Endothelial cell of umbilical vein (primary cell): ENCODE data around the gene SH3BP4. TPM values are rescaled to one million over a fixed set of nuclear protein-coding genes. Genes with fewer than 3 reads are reported as not detected.

Experiments used
- BruUV-seq: library from RNA; stranded (reverse); fragments of 400-500 nt; replicated peaks from 2 replicates; lab custom pipeline; 2021; lab: Mats Ljungman, UMichigan
- CTCF ChIA-PET: fragments of 300-600, 350-600 bp; sonication (Branson Sonifier 250); formaldehyde crosslinking; loops from one replicate; lab custom pipeline; 2021; ENCODE audit warnings: antibody characterized with exemption, inconsistent platforms; lab: Charles Lee
- POLR2A ChIA-PET: fragments of 300-600, 350-600 bp; sonication (Branson Sonifier 250); formaldehyde crosslinking; loops from one replicate; lab custom pipeline; 2021; ENCODE audit warnings: antibody characterized with exemption, inconsistent platforms; lab: Charles Lee
- DNase-seq: peaks from one replicate; pipeline ENCODE4 v3.0.0-alpha.2; 2011; ENCODE audit warnings: low read depth, low spot score
- FAIRE-seq: peaks from 2 replicates; lab custom pipeline; 2011; peaks lifted over from hg19 to GRCh38; lab: Jason Lieb, UNC
- H2AFZ ChIP-seq: 2 replicates; pipeline ENCODE4 v1.6.0; 2012; ENCODE audit warnings: low read depth, low read length, control low read depth, inconsistent platforms
- H3K27ac ChIP-seq: 2 replicates; pipeline ENCODE4 v1.5.1; 2011; ENCODE audit warnings: low read depth, mild to moderate bottlenecking, control low read depth, low read length, moderate library complexity; ENCODE audit not compliant: insufficient read depth
- H3K27me3 ChIP-seq, 2 experiments: 2 replicates each; pipeline versions ENCODE4 v1.6.0 to v1.6.1; 2011; ENCODE audit warnings: low read length in 2 of 2, mixed read lengths in 1 of 2; ENCODE audit not compliant: control insufficient read depth in 2 of 2, insufficient read depth in 2 of 2
- H3K36me3 ChIP-seq, 2 experiments: 2 replicates in 1 of 2; 3 replicates in 1 of 2; pipeline ENCODE4 v1.5.1; 2011; ENCODE audit warnings: low read length in 2 of 2, mild to moderate bottlenecking in 1 of 2, moderate library complexity in 1 of 2; ENCODE audit not compliant: control insufficient read depth in 2 of 2, insufficient read depth in 2 of 2; ENCODE audit errors: extremely low read depth in 1 of 2
- H3K4me1 ChIP-seq: 3 replicates; pipeline ENCODE4 v1.5.1; 2011; ENCODE audit warnings: mild to moderate bottlenecking, low read length; ENCODE audit not compliant: control insufficient read depth, insufficient read depth; ENCODE audit errors: extremely low read depth
- H3K4me2 ChIP-seq: 2 replicates; pipeline ENCODE4 v1.6.1; 2011; ENCODE audit warnings: low read length, control low read depth, mixed read lengths; ENCODE audit not compliant: insufficient read depth
- H3K4me3 ChIP-seq, 3 experiments: fragments of 200-600 bp in 1 of 3; sonication (generic), shearing (Covaris generic) in 1 of 3; replicated peaks in 1 of 3; 2 replicates each; pipeline ENCODE4 v1.5.1; 2011 to 2016; ENCODE audit warnings: control low read depth in 3 of 3, low read length in 3 of 3, mild to moderate bottlenecking in 2 of 3, inconsistent platforms in 1 of 3, low read depth in 1 of 3, moderate library complexity in 1 of 3; ENCODE audit not compliant: insufficient read depth in 1 of 3
- H3K79me2 ChIP-seq: 2 replicates; pipeline ENCODE4 v1.6.0; 2012; ENCODE audit warnings: low read length, inconsistent platforms; ENCODE audit not compliant: control insufficient read depth, insufficient read depth
- H3K9ac ChIP-seq: replicated peaks from 2 replicates; pipeline ENCODE3; 2011; ENCODE audit warnings: low read length, control low read depth; ENCODE audit not compliant: insufficient read depth; ENCODE audit errors: extremely low read depth
- H3K9me1 ChIP-seq: replicated peaks from 3 replicates; pipeline ENCODE4 v1.6.0; 2011; ENCODE audit warnings: mild to moderate bottlenecking, low read length; ENCODE audit not compliant: control insufficient read depth, insufficient read depth; ENCODE audit errors: extremely low read depth
- H3K9me3 ChIP-seq: replicated peaks from 2 replicates; pipeline ENCODE4 v1.5.1; 2012; ENCODE audit warnings: low read length, inconsistent platforms; ENCODE audit not compliant: control insufficient read depth, insufficient read depth
- H4K20me1 ChIP-seq: replicated peaks from 2 replicates; pipeline ENCODE3; 2011; ENCODE audit warnings: mild to moderate bottlenecking, low read length; ENCODE audit not compliant: control insufficient read depth, insufficient read depth; ENCODE audit errors: extremely low read depth
- EZH2 ChIP-seq: IDR thresholded peaks from 2 replicates; pipeline ENCODE4 v1.6.1; 2012; ENCODE audit warnings: borderline replicate concordance, low read depth, mild to moderate bottlenecking, moderate library complexity, low read length, inconsistent platforms; ENCODE audit not compliant: severe bottlenecking
- FOS ChIP-seq: IDR thresholded peaks from 2 replicates; pipeline ENCODE4 v1.6.1; 2011; ENCODE audit warnings: mild to moderate bottlenecking, low read length, moderate library complexity, borderline replicate concordance; ENCODE audit not compliant: insufficient read depth
- GATA2 ChIP-seq: IDR thresholded peaks from 2 replicates; pipeline ENCODE4 v1.7.0; 2011; ENCODE audit warnings: low read depth, mild to moderate bottlenecking, moderate library complexity, mixed read lengths, low read length; ENCODE audit not compliant: insufficient read length, insufficient read depth
- JUN ChIP-seq: IDR thresholded peaks from 2 replicates; pipeline ENCODE4 v1.6.1; 2011; ENCODE audit warnings: borderline replicate concordance, low read depth; ENCODE audit not compliant: insufficient read length, insufficient read depth
- MYC ChIP-seq: IDR thresholded peaks from one replicate; pipeline ENCODE4 v1.6.1; 2011; ENCODE audit warnings: mild to moderate bottlenecking, low read depth, low read length
- POLR2A ChIP-seq: IDR thresholded peaks from 2 replicates; pipeline ENCODE4 v1.6.1; 2012; ENCODE audit warnings: low read depth, mild to moderate bottlenecking, control low read depth, low read length
- POLR2AphosphoS5 ChIP-seq: IDR thresholded peaks from 2 replicates; pipeline ENCODE4 v1.6.1; 2012; ENCODE audit warnings: low read depth, mild to moderate bottlenecking, control low read depth, low read length, moderate library complexity; ENCODE audit not compliant: insufficient read depth
- dilution Hi-C: fragments of 300-500 bp; cut with MboI; formaldehyde crosslinking; loops from one replicate; pipeline ENCODE4 v1.15.0; 2019; ENCODE audit warnings: low sequenced_read_pairs; ENCODE audit not compliant: extremely low pct_ligation_motif_present
- intact Hi-C: fragments of 100-400 bp; cut with micrococcal nuclease; formaldehyde crosslinking; loops from one replicate; pipeline ENCODE4 v1.10.0; 2022
- polyA plus RNA-seq, 4 experiments: library from polyadenylated mRNA; depleted of rRNA in 3 of 4; stranded (reverse) in 3 of 4; unstranded in 1 of 4; fragments of >200 nt; gene quantifications; 2 replicates each; pipeline versions ENCODE4 v1.2.1 to v1.2.3, GENCODE V29; 2011 to 2012; ENCODE audit warnings: missing spikeins in 1 of 4
- total RNA-seq: library from RNA; stranded (reverse); gene quantifications from 2 replicates; pipeline ENCODE4 v1.2.3, GENCODE V29; 2021
- TF ChIP-seq, protein P1 (sequence below), 2 donors: IDR thresholded peaks; 1 replicate in 1 of 2; 2 replicates in 1 of 2; pipeline ENCODE4 v1.5.1; 2011; ENCODE audit warnings: low read length in 2 of 2, mild to moderate bottlenecking in 2 of 2, moderate library complexity in 2 of 2, control low read depth in 1 of 2, inconsistent platforms in 1 of 2, low read depth in 1 of 2; ENCODE audit not compliant: insufficient read depth in 1 of 2; ENCODE audit errors: extremely low read depth in 1 of 2
- TF ChIP-seq, protein P2 (sequence below): IDR thresholded peaks from 2 replicates; pipeline ENCODE4 v1.6.1; 2011; ENCODE audit not compliant: insufficient read depth, insufficient read length

Gene SH3BP4
- total and polyA plus RNA-seq, 2 donors (not counting 3 experiments of a cell fraction or from before 2014, with no cell fraction given): 85.2 to 100.0 TPM

DNA sequence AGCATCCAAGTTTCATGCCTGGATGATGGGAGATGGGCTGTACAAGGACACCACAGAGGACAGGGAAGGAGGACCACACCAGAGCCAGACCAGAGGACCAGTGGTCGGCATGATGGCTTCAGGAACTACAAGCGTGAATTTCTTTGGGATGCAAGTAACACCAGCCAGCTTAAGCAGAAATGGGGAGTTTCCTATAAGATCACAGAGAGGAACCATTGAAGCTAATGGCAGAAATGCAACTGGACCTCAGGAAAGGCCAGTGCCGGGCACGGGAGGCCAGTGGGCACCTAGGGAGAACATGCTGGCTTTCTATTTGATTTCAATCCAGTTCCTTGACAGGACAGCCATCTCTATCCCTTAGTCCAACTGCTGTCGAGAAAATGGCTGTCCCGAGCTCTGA is 145.4 kb downstream of the SH3BP4 start:
- ChIA-PET POLR2A (no interaction called here), CTCF (interaction anchor here (1.3 to 3.1 kb wide), 3 partner anchors 10 to 1130 kb away, joined by 3 to 16 read pairs (median 4); no protein-coding TSS in a partner anchor)
- Histone ChIP-seq H3K79me2 (no peaks in the 10 kb centered on the region), H3K4me3 (no peak overlapping the region), H3K4me1 (no peaks in the 10 kb centered on the region), H3K4me2 (no peak overlapping the region), H3K9me1 (no peaks in the 10 kb centered on the region), H3K27me3 (peaks cover 0 to 3% of the 10 kb centered on the region in 2 experiments), H4K20me1 (no peaks in the 10 kb centered on the region), H3K27ac (no peak overlapping the region), H3K9me3 (no peaks in the 10 kb centered on the region), H3K9ac (no peak overlapping the region), H3K36me3 (no peaks in the 10 kb centered on the region), H2AFZ (no peak overlapping the region)
- DNase-seq (no peak), FAIRE-seq (no peak)
- TF ChIP-seq MYC (no peak), JUN (no peak), EZH2 (no peak), POLR2AphosphoS5 (no peak)
- TF ChIP-seq, protein P1, sequence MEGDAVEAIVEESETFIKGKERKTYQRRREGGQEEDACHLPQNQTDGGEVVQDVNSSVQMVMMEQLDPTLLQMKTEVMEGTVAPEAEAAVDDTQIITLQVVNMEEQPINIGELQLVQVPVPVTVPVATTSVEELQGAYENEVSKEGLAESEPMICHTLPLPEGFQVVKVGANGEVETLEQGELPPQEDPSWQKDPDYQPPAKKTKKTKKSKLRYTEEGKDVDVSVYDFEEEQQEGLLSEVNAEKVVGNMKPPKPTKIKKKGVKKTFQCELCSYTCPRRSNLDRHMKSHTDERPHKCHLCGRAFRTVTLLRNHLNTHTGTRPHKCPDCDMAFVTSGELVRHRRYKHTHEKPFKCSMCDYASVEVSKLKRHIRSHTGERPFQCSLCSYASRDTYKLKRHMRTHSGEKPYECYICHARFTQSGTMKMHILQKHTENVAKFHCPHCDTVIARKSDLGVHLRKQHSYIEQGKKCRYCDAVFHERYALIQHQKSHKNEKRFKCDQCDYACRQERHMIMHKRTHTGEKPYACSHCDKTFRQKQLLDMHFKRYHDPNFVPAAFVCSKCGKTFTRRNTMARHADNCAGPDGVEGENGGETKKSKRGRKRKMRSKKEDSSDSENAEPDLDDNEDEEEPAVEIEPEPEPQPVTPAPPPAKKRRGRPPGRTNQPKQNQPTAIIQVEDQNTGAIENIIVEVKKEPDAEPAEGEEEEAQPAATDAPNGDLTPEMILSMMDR (IDR thresholded peaks at IDR 0.05; ENCODE audit: extremely low read depth in 1 of 2, insufficient read depth in 1 of 2, low read depth in 1 of 2, low read length in 2 of 2): no peak
- dilution Hi-C loops: no loop called here
- BruUV-seq: no TSS peak
- intact Hi-C loops: no loop called here

DNA sequence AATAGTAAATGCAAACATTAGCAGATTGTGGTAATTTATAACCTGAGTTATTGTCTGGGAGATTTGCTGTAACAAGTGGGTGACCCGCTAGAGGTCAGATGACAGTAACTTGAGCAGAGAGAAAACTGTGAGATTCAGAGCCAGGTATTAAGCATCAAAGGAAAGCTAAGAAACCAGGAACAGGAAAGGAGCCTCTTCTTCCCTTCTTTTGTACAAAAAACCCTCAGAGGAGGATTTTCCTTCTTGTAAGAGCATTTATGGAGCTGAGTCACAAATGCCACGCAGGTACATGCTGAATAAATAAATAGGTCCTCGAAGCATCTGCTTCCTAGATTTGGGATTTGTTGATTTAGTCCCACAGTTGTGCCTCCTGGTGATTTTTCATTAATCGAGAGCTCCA is 146.5 kb downstream of the SH3BP4 start:
- Histone ChIP-seq H3K79me2 (no peaks in the 10 kb centered on the region), H3K27me3 (peaks cover 0 to 3% of the 10 kb centered on the region in 2 experiments), H4K20me1 (no peaks in the 10 kb centered on the region), H3K9me1 (no peaks in the 10 kb centered on the region), H3K4me1 (no peaks in the 10 kb centered on the region), H3K36me3 (no peaks in the 10 kb centered on the region), H3K27ac (no peak overlapping the region), H3K9ac (no peak overlapping the region), H3K9me3 (no peaks in the 10 kb centered on the region), H3K4me3 (no peak overlapping the region), H2AFZ (no peak overlapping the region), H3K4me2 (no peak overlapping the region)
- no TSS peak for BruUV-seq
- FAIRE-seq (no peak), DNase-seq (no peak)
- dilution Hi-C loops: no loop called here
- POLR2A ChIA-PET: no interaction called here
- intact Hi-C loops: no loop called here
- TF ChIP-seq GATA2 (no peak), POLR2A (no peak), FOS (no peak), JUN (no peak), MYC (no peak), EZH2 (no peak), POLR2AphosphoS5 (no peak)
- TF ChIP-seq, protein P2, sequence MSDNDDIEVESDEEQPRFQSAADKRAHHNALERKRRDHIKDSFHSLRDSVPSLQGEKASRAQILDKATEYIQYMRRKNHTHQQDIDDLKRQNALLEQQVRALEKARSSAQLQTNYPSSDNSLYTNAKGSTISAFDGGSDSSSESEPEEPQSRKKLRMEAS: no peak
- TF ChIP-seq, protein P1 (IDR thresholded peaks at IDR 0.05; ENCODE audit: extremely low read depth in 1 of 2, insufficient read depth in 1 of 2, low read depth in 1 of 2, low read length in 2 of 2): no peak
- CTCF ChIA-PET: interaction anchor here (0.7 to 3.1 kb wide), 9 partner anchors 9 to 1131 kb away, joined by 3 to 16 read pairs (median 3); no protein-coding TSS in a partner anchor
